LNCaP clone FGC (cell line): ENCODE data around the gene SPINK5.

Source experiments
- DNase-seq: peaks from one replicate; pipeline ENCODE4 v3.0.0-alpha.2; 2011; ENCODE audit warnings: low read depth
- H3K4me3 ChIP-seq: 2 replicates; pipeline ENCODE4 v1.5.1; 2011; ENCODE audit warnings: mild to moderate bottlenecking, low read depth, low read length, control low read depth
- TF ChIP-seq, protein P1 (sequence below): IDR thresholded peaks from 2 replicates; pipeline ENCODE4 v1.5.1; 2012; ENCODE audit warnings: mild to moderate bottlenecking; ENCODE audit not compliant: control insufficient read depth, insufficient read depth; ENCODE audit errors: extremely low read depth

SPINK5 gene

DNA sequence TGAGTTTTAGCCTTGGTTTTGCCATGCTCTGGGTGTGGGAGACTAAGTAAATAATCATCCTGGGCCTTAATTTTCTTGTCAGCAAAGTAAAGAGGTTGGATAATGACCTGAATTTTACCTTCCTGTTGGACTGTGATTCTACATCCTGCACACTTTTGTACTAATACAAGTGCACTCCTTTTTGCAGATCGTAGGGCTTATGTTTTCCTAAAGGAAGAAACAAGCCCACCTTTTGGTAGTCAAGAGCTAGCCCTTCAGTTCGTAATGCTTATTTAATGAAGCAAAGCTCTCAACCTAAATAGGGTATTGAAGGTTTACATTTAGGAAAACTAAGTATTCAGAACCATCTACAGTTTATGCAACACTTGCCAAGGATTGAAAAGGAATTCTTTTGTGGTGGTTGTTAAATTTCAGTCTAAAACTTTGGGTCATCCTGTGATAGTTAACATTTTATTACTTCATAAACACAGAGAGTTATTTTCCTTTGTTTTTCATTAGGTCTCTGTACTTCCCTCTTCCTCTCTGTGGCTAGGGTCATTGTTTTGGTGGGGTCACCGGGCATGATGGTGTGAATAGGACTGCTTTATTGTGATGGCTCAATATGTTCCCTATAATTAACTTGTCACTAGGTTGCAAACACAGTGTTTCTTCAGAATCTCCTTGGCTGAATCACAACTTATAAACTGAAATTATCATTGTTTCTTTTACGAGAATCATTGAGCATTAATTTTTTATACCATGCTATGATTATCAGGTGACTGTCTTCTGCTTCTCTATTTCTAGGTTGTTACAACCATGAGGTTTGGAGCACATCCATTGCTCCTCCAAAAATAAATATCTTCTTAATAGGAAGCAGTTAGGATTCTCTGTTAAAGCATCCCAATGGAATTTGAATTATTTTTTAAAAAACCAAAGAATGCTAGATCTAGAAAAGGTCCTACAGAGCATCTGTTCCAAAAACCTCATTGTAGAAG is 28.5 kb downstream of the SPINK5 start:
- DNase-seq = no peak
- TF ChIP-seq, protein P1, sequence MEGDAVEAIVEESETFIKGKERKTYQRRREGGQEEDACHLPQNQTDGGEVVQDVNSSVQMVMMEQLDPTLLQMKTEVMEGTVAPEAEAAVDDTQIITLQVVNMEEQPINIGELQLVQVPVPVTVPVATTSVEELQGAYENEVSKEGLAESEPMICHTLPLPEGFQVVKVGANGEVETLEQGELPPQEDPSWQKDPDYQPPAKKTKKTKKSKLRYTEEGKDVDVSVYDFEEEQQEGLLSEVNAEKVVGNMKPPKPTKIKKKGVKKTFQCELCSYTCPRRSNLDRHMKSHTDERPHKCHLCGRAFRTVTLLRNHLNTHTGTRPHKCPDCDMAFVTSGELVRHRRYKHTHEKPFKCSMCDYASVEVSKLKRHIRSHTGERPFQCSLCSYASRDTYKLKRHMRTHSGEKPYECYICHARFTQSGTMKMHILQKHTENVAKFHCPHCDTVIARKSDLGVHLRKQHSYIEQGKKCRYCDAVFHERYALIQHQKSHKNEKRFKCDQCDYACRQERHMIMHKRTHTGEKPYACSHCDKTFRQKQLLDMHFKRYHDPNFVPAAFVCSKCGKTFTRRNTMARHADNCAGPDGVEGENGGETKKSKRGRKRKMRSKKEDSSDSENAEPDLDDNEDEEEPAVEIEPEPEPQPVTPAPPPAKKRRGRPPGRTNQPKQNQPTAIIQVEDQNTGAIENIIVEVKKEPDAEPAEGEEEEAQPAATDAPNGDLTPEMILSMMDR = no peak
- no peak overlapping the region for H3K4me3 ChIP-seq

DNA sequence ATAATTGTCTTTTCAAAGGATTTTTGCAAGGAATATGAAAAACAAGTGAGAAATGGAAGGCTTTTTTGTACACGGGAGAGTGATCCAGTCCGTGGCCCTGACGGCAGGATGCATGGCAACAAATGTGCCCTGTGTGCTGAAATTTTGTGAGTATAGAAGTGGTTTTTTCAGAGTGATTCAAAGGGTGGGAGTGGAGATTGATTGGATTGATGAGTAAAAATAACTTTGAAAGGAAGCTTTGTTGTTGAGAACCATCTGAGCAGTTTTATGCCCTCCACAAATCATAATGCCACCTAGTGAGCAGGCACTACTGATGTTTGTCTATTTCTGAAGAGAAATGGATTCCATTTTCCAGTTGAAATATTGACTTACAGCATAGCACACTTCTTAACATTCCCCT is 30.6 kb downstream of the SPINK5 start:
- TF ChIP-seq, protein P1 = no peak
- no peak overlapping the region for H3K4me3 ChIP-seq
- DNase-seq = no peak

DNA sequence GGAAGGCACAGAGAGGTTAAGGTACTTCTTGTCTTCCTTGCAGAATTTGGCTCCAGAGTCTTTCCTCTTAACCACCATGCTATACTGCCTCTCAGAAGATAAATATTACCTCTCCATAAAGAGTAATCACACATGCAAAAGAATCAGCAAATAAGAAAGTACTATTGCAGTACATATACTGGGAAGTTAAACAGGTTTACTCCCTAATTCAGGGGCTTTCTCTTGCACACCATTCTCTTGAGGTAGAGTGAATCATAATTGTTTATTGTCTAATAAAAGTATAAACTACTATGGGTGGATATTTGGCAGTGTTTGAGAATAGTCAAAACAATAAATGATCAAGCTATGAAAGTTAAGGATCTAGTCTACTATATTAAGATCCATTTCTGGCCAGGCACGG is 40.4 kb downstream of the SPINK5 start:
- peak; percentile 76 for DNase-seq
- TF ChIP-seq, protein P1 = no peak
- no peak overlapping the region for H3K4me3 ChIP-seq

DNA sequence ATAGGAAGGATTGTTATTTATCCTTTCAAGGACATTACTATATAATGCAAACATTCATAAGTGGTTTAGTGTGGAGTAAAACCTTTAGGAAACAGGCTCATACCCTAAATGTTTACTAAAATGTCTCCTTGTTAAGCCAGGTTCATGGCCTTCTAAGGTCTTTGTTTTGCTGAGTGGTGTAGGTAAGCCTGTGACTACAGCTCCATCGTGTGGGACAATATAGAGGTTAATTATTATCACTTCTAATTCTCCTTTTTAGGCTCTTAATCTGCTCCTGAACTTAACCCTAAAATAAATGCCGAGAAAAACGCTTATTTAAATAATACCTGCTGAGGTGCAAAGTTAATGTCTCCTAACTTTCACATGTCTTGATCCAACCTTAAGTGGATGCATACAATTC is 43.8 kb downstream of the SPINK5 start:
- no peak for DNase-seq
- TF ChIP-seq, protein P1 = peak; percentile 52
- H3K4me3 ChIP-seq = no peak overlapping the region

DNA sequence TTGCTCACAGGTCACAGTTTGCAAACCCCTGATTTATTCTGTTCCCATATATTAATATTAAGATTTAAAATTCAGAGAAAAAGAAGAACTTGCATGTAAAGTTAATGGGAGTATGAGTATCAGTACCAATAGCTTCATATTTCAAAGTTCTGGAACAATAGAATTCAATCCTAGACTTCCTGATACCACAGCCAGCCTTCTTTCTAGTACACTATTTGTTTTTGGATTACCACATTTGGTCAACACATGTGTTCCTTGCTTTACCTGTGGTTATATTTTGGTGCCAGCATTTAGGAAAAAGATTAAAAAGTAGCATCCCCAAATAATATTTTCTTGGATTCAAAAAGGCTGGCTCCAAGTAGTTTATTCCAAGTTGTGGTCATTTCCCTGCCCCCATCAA is 49.5 kb downstream of the SPINK5 start:
- DNase-seq = no peak
- H3K4me3 ChIP-seq = no peak overlapping the region
- TF ChIP-seq, protein P1 = no peak

DNA sequence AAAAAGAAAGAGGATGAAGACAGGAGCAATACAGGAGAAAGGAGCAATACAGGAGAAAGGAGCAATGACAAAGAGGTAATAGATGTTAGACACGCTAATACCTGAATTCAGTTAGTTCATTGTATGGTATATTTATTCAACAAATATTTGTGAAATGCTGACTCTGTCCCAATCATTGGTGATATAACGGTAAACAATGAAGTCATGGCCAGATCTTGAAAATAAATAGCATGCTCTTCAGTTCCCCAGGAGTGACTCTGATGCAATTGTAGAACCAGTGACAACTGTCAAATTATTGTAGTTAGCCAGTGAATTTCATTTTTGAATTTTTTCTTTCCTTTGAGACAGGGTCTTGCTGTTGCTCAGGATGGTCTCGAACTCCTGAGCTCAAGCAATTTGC is 56.5 kb downstream of the SPINK5 start:
- no peak overlapping the region for H3K4me3 ChIP-seq
- no peak for DNase-seq
- TF ChIP-seq, protein P1 = no peak
